Transverse colon (tissue), 4 donors: ENCODE data around the gene CELA2A. TPM values are rescaled to one million over a fixed set of nuclear protein-coding genes. Genes with fewer than 3 reads are reported as not detected.

Source experiments
- DNase-seq: peaks from one replicate; pipeline ENCODE4 v3.0.0-alpha.2; 2019
- H3K27ac ChIP-seq, 4 donors: fragments of 200-600 bp; sonication (generic); 2 replicates each; pipeline ENCODE4 v1.5.1; 2016 to 2018; ENCODE audit warnings: inconsistent platforms in 4 of 4
- H3K27me3 ChIP-seq: fragments of 200-600 bp; sonication (generic); 2 replicates; pipeline ENCODE4 v1.5.1; 2017; ENCODE audit warnings: inconsistent platforms
- H3K36me3 ChIP-seq, 4 donors: fragments of 200-600 bp; sonication (generic); 2 replicates each; pipeline ENCODE4 v1.5.1; 2017 to 2019; ENCODE audit warnings: inconsistent platforms in 4 of 4
- H3K4me1 ChIP-seq, 4 donors: fragments of 200-600 bp; sonication (generic); 2 replicates each; pipeline ENCODE4 v1.5.1; 2017 to 2020; ENCODE audit warnings: inconsistent platforms in 4 of 4
- H3K4me3 ChIP-seq, 4 donors: fragments of 200-600 bp; sonication (generic); 1 replicate in 1 of 4; 2 replicates in 3 of 4; pipeline versions ENCODE4 v1.5.1 to v1.6.1; 2017 to 2019; ENCODE audit warnings: inconsistent platforms in 4 of 4
- H3K9me3 ChIP-seq, 2 donors: fragments of 200-600 bp; sonication (generic); 2 replicates each; pipeline ENCODE4 v1.5.1; 2017 to 2019; ENCODE audit warnings: inconsistent platforms in 2 of 2
- EP300 ChIP-seq: sonication (generic); formaldehyde crosslinking; IDR thresholded peaks from one replicate; pipeline ENCODE4 v1.6.1; 2017; ENCODE audit warnings: antibody characterized with exemption, low read depth
- POLR2A ChIP-seq: fragments of 450-650 bp; IDR thresholded peaks from one replicate; pipeline ENCODE4 v1.6.1; 2016; ENCODE audit warnings: antibody characterized with exemption, mild to moderate bottlenecking, moderate library complexity
- POLR2AphosphoS5 ChIP-seq, 3 donors: sonication (generic); formaldehyde crosslinking; IDR thresholded peaks; one replicate each; pipeline ENCODE4 v1.6.1; 2016; ENCODE audit warnings: antibody characterized with exemption in 3 of 3
- WGBS, 2 donors: methylation state at CpG; one replicate each; pipeline ENCODE4 v1.1.5; 2018; ENCODE audit warnings: low coverage in 1 of 2; 5-methylcytosine and 5-hydroxymethylcytosine counted together
- in situ Hi-C, 4 donors: fragments of 200-750 bp; cut with MboI; loops; one replicate each; pipeline versions ENCODE4 v1.15.0 to v1.15.1; 2017; ENCODE audit warnings: low sequenced_read_pairs in 3 of 4, low pct_ligation_motif_present in 1 of 4, low pct_unique_long_range_greater_than_20kb in 1 of 4
- intact Hi-C: fragments of 100-400 bp; cut with DNase I; formaldehyde crosslinking; loops from one replicate; pipeline ENCODE4 v1.15.1; 2023; ENCODE audit warnings: low total_unique reads
- total RNA-seq, 4 donors: library from RNA; depleted of rRNA; stranded (reverse); fragments of >200 nt; gene quantifications; one replicate each; pipeline ENCODE4 v1.1.0, GENCODE V29; 2016
- TF ChIP-seq, protein P1 (sequence below), 5 experiments: fragments of 200-600 bp in 3 of 5; fragments of 450-650 bp in 2 of 5; sonication (generic) in 3 of 5; IDR thresholded peaks; 1 replicate in 2 of 5; 2 replicates in 3 of 5; pipeline ENCODE4 v1.5.1; 2016 to 2017; ENCODE audit warnings: antibody characterized with exemption in 5 of 5, inconsistent platforms in 3 of 5, mild to moderate bottlenecking in 2 of 5, moderate library complexity in 1 of 5

Gene CELA2A
- total RNA-seq, 4 donors from 2014 or later = not detected

DNA sequence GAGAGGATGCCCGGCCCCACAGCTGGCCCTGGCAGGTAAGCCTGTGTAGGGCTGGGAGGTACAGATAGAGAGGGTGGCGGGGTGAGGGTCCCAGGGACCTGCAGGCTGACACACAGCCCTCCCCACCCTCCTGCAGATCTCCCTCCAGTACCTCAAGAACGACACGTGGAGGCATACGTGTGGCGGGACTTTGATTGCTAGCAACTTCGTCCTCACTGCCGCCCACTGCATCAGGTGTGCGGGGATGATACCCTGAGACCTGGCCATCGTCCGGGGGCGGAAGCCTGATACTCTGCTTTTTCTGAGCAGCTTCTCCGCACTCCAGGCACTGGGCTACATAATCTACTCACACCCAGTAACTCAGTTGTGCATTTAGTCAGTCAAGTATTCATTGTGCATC is 16.2 kb upstream of the CELA2A start:
- in situ Hi-C loops (loop anchor here in 3 of 4 donors (25.0 kb wide), 1 partner anchor 303 kb away; no protein-coding TSS in a partner anchor), intact Hi-C loops (no loop called here)
- 94 to 97% methylated on average over 6 to 13 of the region's 13 CpGs for WGBS, 2 donors
- Histone ChIP-seq H3K27me3 (no peaks in the 10 kb centered on the region), H3K27ac (no peak overlapping the region), H3K9me3 (no peaks in the 10 kb centered on the region), H3K4me3 (no peak overlapping the region), H3K36me3 (no peaks in the 10 kb centered on the region), H3K4me1 (no peaks in the 10 kb centered on the region)
- DNase-seq = no peak
- TF ChIP-seq POLR2AphosphoS5 (IDR thresholded peaks at IDR 0.05) (no peak), POLR2A (no peak), EP300 (no peak)
- TF ChIP-seq, protein P1, sequence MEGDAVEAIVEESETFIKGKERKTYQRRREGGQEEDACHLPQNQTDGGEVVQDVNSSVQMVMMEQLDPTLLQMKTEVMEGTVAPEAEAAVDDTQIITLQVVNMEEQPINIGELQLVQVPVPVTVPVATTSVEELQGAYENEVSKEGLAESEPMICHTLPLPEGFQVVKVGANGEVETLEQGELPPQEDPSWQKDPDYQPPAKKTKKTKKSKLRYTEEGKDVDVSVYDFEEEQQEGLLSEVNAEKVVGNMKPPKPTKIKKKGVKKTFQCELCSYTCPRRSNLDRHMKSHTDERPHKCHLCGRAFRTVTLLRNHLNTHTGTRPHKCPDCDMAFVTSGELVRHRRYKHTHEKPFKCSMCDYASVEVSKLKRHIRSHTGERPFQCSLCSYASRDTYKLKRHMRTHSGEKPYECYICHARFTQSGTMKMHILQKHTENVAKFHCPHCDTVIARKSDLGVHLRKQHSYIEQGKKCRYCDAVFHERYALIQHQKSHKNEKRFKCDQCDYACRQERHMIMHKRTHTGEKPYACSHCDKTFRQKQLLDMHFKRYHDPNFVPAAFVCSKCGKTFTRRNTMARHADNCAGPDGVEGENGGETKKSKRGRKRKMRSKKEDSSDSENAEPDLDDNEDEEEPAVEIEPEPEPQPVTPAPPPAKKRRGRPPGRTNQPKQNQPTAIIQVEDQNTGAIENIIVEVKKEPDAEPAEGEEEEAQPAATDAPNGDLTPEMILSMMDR (IDR thresholded peaks at IDR 0.05) = no peak

DNA sequence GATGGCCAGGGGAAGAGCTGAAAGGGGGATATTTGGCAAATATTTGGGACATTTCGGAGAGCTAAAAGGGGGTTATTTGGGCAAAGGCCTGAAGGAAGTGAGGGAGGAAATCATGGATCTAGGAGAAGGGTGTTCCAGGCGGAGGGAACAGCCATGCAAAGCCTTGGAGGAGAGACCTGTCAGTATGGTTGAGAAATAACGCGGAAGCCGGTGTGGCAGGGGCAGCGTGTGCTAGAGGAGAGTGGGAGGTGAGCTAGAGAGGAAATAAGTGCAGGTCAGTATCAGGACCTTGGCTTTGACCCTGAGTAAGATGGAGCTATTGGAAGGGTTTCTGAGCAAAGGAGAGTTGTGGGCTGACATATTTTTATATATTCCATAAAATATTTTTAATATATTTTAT is 15.3 kb upstream of the CELA2A start:
- Histone ChIP-seq H3K4me3 (no peak overlapping the region), H3K27ac (no peak overlapping the region), H3K36me3 (no peaks in the 10 kb centered on the region), H3K27me3 (peaks cover under 1% of the 10 kb centered on the region), H3K9me3 (no peaks in the 10 kb centered on the region), H3K4me1 (no peaks in the 10 kb centered on the region)
- TF ChIP-seq EP300 (no peak), POLR2AphosphoS5 (IDR thresholded peaks at IDR 0.05) (no peak), POLR2A (no peak)
- TF ChIP-seq, protein P1 (IDR thresholded peaks at IDR 0.05) = no peak
- DNase-seq = no peak
- in situ Hi-C loops = loop anchor here in 3 of 4 donors (25.0 kb wide), 1 partner anchor 304 kb away; no protein-coding TSS in a partner anchor
- WGBS, 2 donors = 84 to 88% methylated on average over 6 of the region's 6 CpGs
- intact Hi-C loops = no loop called here

DNA sequence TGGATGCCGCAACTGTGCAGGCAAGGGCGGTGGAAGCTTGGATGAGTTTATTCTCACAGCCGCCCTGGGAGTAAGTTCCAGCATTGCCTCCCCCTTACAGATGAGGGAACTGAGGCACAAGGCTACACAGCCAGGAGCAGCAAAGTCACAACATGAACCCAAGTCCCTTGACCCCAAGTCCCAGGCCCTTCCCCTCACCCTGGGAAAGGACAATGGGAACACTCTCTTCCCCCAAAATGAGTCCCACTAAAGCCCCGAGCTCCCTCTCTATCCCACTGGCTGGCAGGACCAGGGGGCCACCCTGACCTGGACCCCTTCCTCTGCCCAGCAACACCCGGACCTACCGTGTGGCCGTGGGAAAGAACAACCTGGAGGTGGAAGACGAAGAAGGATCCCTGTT is 14.4 kb upstream of the CELA2A start:
- no peaks in the 10 kb centered on the region for H3K36me3 ChIP-seq
- WGBS, 2 donors = 95% methylated on average over 8 of the region's 8 CpGs; no CpG with 5 or more reads in 1 of the 2 donors
- in situ Hi-C loops (loop anchor here in 3 of 4 donors (25.0 kb wide), 1 partner anchor 305 kb away; no protein-coding TSS in a partner anchor), intact Hi-C loops (no loop called here)
- no peak for TF ChIP-seq POLR2AphosphoS5 (IDR thresholded peaks at IDR 0.05)
- TF ChIP-seq EP300 = no peak
- TF ChIP-seq POLR2A = no peak
- TF ChIP-seq, protein P1 (IDR thresholded peaks at IDR 0.05) = no peak
- no peaks in the 10 kb centered on the region for H3K9me3 ChIP-seq
- H3K4me1 ChIP-seq = no peaks in the 10 kb centered on the region
- peaks cover 4% of the 10 kb centered on the region for H3K27me3 ChIP-seq
- no peak for DNase-seq
- no peak overlapping the region for H3K27ac ChIP-seq
- H3K4me3 ChIP-seq = no peak overlapping the region

DNA sequence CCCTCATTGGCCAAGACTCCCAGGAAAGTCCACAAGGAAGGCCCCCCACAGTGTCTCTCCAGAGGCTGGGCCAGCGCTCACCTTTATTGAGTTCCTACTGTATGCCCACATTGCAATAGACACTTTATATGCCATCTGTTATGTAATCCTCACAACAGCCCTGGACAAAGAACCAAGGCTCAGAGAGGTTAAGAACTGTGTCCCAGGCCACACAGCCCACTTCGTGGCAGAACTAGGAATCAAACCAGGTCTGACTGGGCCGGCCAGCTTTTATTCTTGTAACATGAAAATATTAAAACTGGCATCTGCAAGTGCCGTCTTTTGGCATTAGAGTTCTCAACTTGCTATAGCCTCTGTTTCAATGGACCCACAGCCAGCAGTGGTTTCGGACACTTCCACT is 13.8 kb upstream of the CELA2A start:
- H3K27me3 ChIP-seq = peaks cover 4% of the 10 kb centered on the region
- no peak overlapping the region for H3K27ac ChIP-seq
- no peaks in the 10 kb centered on the region for H3K36me3 ChIP-seq
- no peaks in the 10 kb centered on the region for H3K9me3 ChIP-seq
- 86 to 90% methylated on average over 2 to 5 of the region's 5 CpGs for WGBS, 2 donors
- intact Hi-C loops (no loop called here), in situ Hi-C loops (loop anchor here in 3 of 4 donors (25.0 kb wide), 1 partner anchor 305 kb away; no protein-coding TSS in a partner anchor)
- TF ChIP-seq POLR2AphosphoS5 (IDR thresholded peaks at IDR 0.05) (no peak), POLR2A (no peak), EP300 (no peak)
- TF ChIP-seq, protein P1 (IDR thresholded peaks at IDR 0.05) = no peak
- DNase-seq = no peak
- no peaks in the 10 kb centered on the region for H3K4me1 ChIP-seq
- no peak overlapping the region for H3K4me3 ChIP-seq
